ENCODE measurements around the gene RXRG. TPM values are rescaled to one million over a fixed set of nuclear protein-coding genes. Genes with fewer than 3 reads are reported as not detected.
A peak's percentile ranks its signal among the peaks of the same experiment; 100 is the strongest.

RXRG gene
- total RNA-seq: not detected in 2 replicates
- not detected in 2 replicates for polyA plus RNA-seq
- polyA plus RNA-seq (2011; cell fraction: cytosol; rRNA removed): not detected in 2 replicates
- polyA plus RNA-seq (2011; cell fraction: nucleus; rRNA removed): not detected in 2 replicates
- not detected in 2 replicates for polyA plus RNA-seq (2012)
- polyA minus RNA-seq: not detected in 2 replicates
- polyA minus RNA-seq (2011; cell fraction: cytosol; rRNA and poly(A)+ RNA removed): not detected
- polyA minus RNA-seq (2011; cell fraction: nucleus; rRNA and poly(A)+ RNA removed): not detected in 2 replicates
- Bru-seq, nascent RNA: percentile 2 among the genes with signal in this experiment
- not detected for BruChase-seq, experiment 1, labeled RNA remaining after a 6-hour chase
- not detected for BruChase-seq, experiment 2, labeled RNA remaining after a 2-hour chase
- long read RNA-seq: 0 reads

- dilution Hi-C loops (cut with MboI; ENCODE audit: extremely low pct_ligation_motif_present, low sequenced_read_pairs): no loop called here
- Histone ChIP-seq H3K4me2 (ENCODE audit: insufficient read depth, low read length) (no peak within 1 kb of the TSS), H3K27ac (ENCODE audit: insufficient read depth, low read depth, low read length) (no peak within 1 kb of the TSS), H2AFZ (ENCODE audit: low read depth, low read length) (peak within 1 kb of the TSS; percentile 59), H3K4me3 (replicated peaks in 1 of 3; ENCODE audit: insufficient read depth in 1 of 3, low read depth in 1 of 3, low read length in 3 of 3) (no peak within 1 kb of the TSS), H3K27me3 (ENCODE audit: control insufficient read depth in 2 of 2, insufficient read depth in 2 of 2, low read length in 2 of 2) (peaks cover 37 to 51% of the 10 kb centered on the region in 2 experiments), H3K79me2 (ENCODE audit: control insufficient read depth, insufficient read depth, low read length) (no peaks in the 10 kb centered on the region), H3K36me3 (ENCODE audit: control insufficient read depth in 2 of 2, extremely low read depth in 1 of 2, insufficient read depth in 2 of 2, low read length in 2 of 2) (no peaks in the 10 kb centered on the region), H3K9me1 (replicated peaks; ENCODE audit: control insufficient read depth, extremely low read depth, insufficient read depth, low read length) (no peaks in the 10 kb centered on the region), H3K9me3 (replicated peaks; ENCODE audit: control insufficient read depth, insufficient read depth, low read length) (no peaks in the 10 kb centered on the region), H3K9ac (replicated peaks; ENCODE audit: extremely low read depth, insufficient read depth, low read length) (no peak within 1 kb of the TSS), H4K20me1 (replicated peaks; ENCODE audit: control insufficient read depth, extremely low read depth, insufficient read depth, low read length) (no peaks in the 10 kb centered on the region), H3K4me1 (ENCODE audit: control insufficient read depth, extremely low read depth, insufficient read depth, low read length) (no peaks in the 10 kb centered on the region)
- ChIA-PET CTCF (no interaction called here), POLR2A (no interaction called here)
- intact Hi-C loops (cut with micrococcal nuclease): no loop called here
- peak; percentile 83 for TF ChIP-seq EZH2 (IDR thresholded peaks at IDR 0.05; ENCODE audit: borderline replicate concordance, low read depth, low read length, severe bottlenecking)
- no peak for TF ChIP-seq MAX (IDR thresholded peaks at IDR 0.05; ENCODE audit: insufficient read depth, insufficient read length)
- TF ChIP-seq GATA2 (IDR thresholded peaks at IDR 0.05; ENCODE audit: insufficient read depth, insufficient read length, low read depth, low read length): no peak
- TF ChIP-seq CTCF (IDR thresholded peaks at IDR 0.05; ENCODE audit: extremely low read depth in 1 of 2, insufficient read depth in 1 of 2, low read depth in 1 of 2, low read length in 2 of 2): no peak
- no TSS peak for BruUV-seq (replicated peaks)
- FAIRE-seq (no peak), DNase-seq (ENCODE audit: low read depth, low spot score) (peak; percentile 9)
Measured at GRCh38 chr1:165444897-165445370, at the start of gene RXRG. Gene RXRG, minus strand, starts transcription at chr1:165445126. Its CDS starts 233 bp downstream, at chr1:165444893.

All from endothelial cell of umbilical vein (primary cell).